NCI-H748 treated with DMSO at 0.1 percent for 48 hours (cell line): ENCODE results near the gene CFAP100.

Experiments used
- DNase-seq: peaks from one replicate; lab custom pipeline; 2025; lab: John Stamatoyannopoulos, UW

Gene CFAP100

GRCh38 chr3:126357295-126358037, 37.2 kb upstream of the CFAP100 start, which contains the start of gene KLF15:
TSS of gene KLF15 (minus strand) at chr3:126357408. CDS start at chr3:126352922, 4,486 bp downstream.
- DNase-seq = peak; percentile 25

- no peak for DNase-seq
Measured at GRCh38 chr3:126358038-126358815, 36.5 kb upstream of the CFAP100 start.

- DNase-seq = no peak
Measured at GRCh38 chr3:126358816-126359181, 35.9 kb upstream of the CFAP100 start.

GRCh38 chr3:126360046-126360713, 34.5 kb upstream of the CFAP100 start:
- DNase-seq = no peak

GRCh38 chr3:126360714-126361060, 34.0 kb upstream of the CFAP100 start:
- DNase-seq = no peak

GRCh38 chr3:126361211-126361610, 33.5 kb upstream of the CFAP100 start:
- DNase-seq = no peak

- DNase-seq = no peak
Measured at GRCh38 chr3:126364130-126364695, 30.5 kb upstream of the CFAP100 start.

- DNase-seq = no peak
Measured at GRCh38 chr3:126364731-126365301, 29.9 kb upstream of the CFAP100 start.

- DNase-seq = no peak
Measured at GRCh38 chr3:126365351-126366277, 29.1 kb upstream of the CFAP100 start.

GRCh38 chr3:126367316-126367805, 27.3 kb upstream of the CFAP100 start:
- DNase-seq = no peak

- DNase-seq = no peak
Measured at GRCh38 chr3:126369490-126369889, 25.2 kb upstream of the CFAP100 start.

GRCh38 chr3:126370055-126370454, 24.7 kb upstream of the CFAP100 start:
- DNase-seq = no peak

- DNase-seq = no peak
Measured at GRCh38 chr3:126370606-126371005, 24.1 kb upstream of the CFAP100 start.

- no peak for DNase-seq
Measured at GRCh38 chr3:126371096-126371705, 23.5 kb upstream of the CFAP100 start.

- DNase-seq = no peak
Measured at GRCh38 chr3:126372413-126373145, 22.1 kb upstream of the CFAP100 start.

- DNase-seq = no peak
Measured at GRCh38 chr3:126373146-126373613, 21.5 kb upstream of the CFAP100 start.

GRCh38 chr3:126373682-126374601, 20.8 kb upstream of the CFAP100 start:
- no peak for DNase-seq

GRCh38 chr3:126375835-126376331, 18.8 kb upstream of the CFAP100 start:
- DNase-seq = no peak
